HG02884 (cell line): ENCODE data around the gene GRIP1.

Source experiments
- ATAC-seq: cut with Tn5 transposase; IDR thresholded peaks from one replicate; pipeline ENCODE4 v1.9.1; 2021; ENCODE audit warnings: mild to moderate bottlenecking, moderate library complexity; ENCODE audit not compliant: unreplicated experiment

The GRIP1 gene

GRCh38 chr12:66397574-66398290 lies 281.1 kb downstream of the GRIP1 start:
- ATAC-seq = no peak

GRCh38 chr12:66393890-66394289 lies 285.0 kb downstream of the GRIP1 start:
- ATAC-seq = no peak

- ATAC-seq = no peak
These were observed 286.5 kb downstream of the GRIP1 start for GRCh38 chr12:66392266-66392915.

GRCh38 chr12:66388517-66388916 lies 290.4 kb downstream of the GRIP1 start:
- no peak for ATAC-seq

GRCh38 chr12:66387117-66387516 lies 291.8 kb downstream of the GRIP1 start:
- no peak for ATAC-seq

GRCh38 chr12:66380769-66381535 lies 297.9 kb downstream of the GRIP1 start:
- ATAC-seq = no peak

GRCh38 chr12:66379616-66380015 lies 299.3 kb downstream of the GRIP1 start:
- no peak for ATAC-seq

GRCh38 chr12:66375560-66375959 lies 303.3 kb downstream of the GRIP1 start:
- no peak for ATAC-seq

GRCh38 chr12:66371982-66372381 lies 306.9 kb downstream of the GRIP1 start:
- no peak for ATAC-seq

GRCh38 chr12:66367015-66367667 lies 311.7 kb downstream of the GRIP1 start:
- ATAC-seq = no peak

GRCh38 chr12:66365718-66366490 lies 313.0 kb downstream of the GRIP1 start:
- no peak for ATAC-seq

GRCh38 chr12:66361703-66362102 lies 317.2 kb downstream of the GRIP1 start:
- no peak for ATAC-seq

- ATAC-seq = no peak
These were observed 319.6 kb downstream of the GRIP1 start for GRCh38 chr12:66359300-66359699.

GRCh38 chr12:66354291-66354690 lies 324.6 kb downstream of the GRIP1 start:
- ATAC-seq = no peak

- ATAC-seq = no peak
These were observed 326.0 kb downstream of the GRIP1 start for GRCh38 chr12:66352899-66353298.

- no peak for ATAC-seq
These were observed 326.7 kb downstream of the GRIP1 start for GRCh38 chr12:66352197-66352596.

- ATAC-seq = no peak
These were observed 327.6 kb downstream of the GRIP1 start for GRCh38 chr12:66351301-66351700.

GRCh38 chr12:66345956-66346355 lies 332.9 kb downstream of the GRIP1 start:
- no peak for ATAC-seq

GRCh38 chr12:66345212-66345611 lies 333.7 kb downstream of the GRIP1 start:
- ATAC-seq = no peak

GRCh38 chr12:66341126-66341525 lies 337.8 kb downstream of the GRIP1 start:
- ATAC-seq = no peak

- ATAC-seq = no peak
These were observed 338.7 kb downstream of the GRIP1 start for GRCh38 chr12:66340131-66340530.
